ENCODE data around the gene DSP. TPM values are rescaled to one million over a fixed set of nuclear protein-coding genes. Genes with fewer than 3 reads are reported as not detected.

Gene DSP
- total RNA-seq, 1 experiment from 2014 or later, result 76.1 TPM

GRCh38 chr6:7578516-7578915 is 37.0 kb downstream of the DSP start (continued):
- no peak for TF ChIP-seq ARID4B (CRISPR knock-in tag; IDR thresholded peaks at IDR 0.05; ENCODE audit: borderline replicate concordance)

- TF ChIP-seq NR1H2 (CRISPR knock-in tag; IDR thresholded peaks at IDR 0.05) (no peak), E2F1 (CRISPR knock-in tag; IDR thresholded peaks at IDR 0.05) (no peak), ZNF423 (CRISPR knock-in tag; IDR thresholded peaks at IDR 0.05) (no peak), OVOL2 (CRISPR knock-in tag; IDR thresholded peaks at IDR 0.05; ENCODE audit: borderline replicate concordance) (no peak), TEAD1 (CRISPR knock-in tag; IDR thresholded peaks at IDR 0.05) (no peak), RELA (CRISPR knock-in tag; IDR thresholded peaks at IDR 0.05; ENCODE audit: borderline replicate concordance) (no peak), ZNF671 (CRISPR knock-in tag; IDR thresholded peaks at IDR 0.05) (no peak), ELF4 (CRISPR knock-in tag; IDR thresholded peaks at IDR 0.05; ENCODE audit: low read depth) (no peak), E2F5 (CRISPR knock-in tag; IDR thresholded peaks at IDR 0.05) (no peak)
- no peak overlapping the region for H3K4me3 Mint-ChIP-seq
- H3K4me1 Mint-ChIP-seq, result no peaks in the 10 kb centered on the region
- DNase-seq (ENCODE audit: low spot score) (no peak), ATAC-seq (no peak)
- H3K36me3 Mint-ChIP-seq, result peaks cover 50% of the 10 kb centered on the region
- no peaks in the 10 kb centered on the region for H3K27me3 Mint-ChIP-seq (ENCODE audit: low read depth)
- no peak overlapping the region for H3K27ac Mint-ChIP-seq
- ChIA-PET POLR2A (no interaction called here), CTCF (no interaction called here)
- H3K9me3 Mint-ChIP-seq, result no peaks in the 10 kb centered on the region
Measured at GRCh38 chr6:7578931-7579330, 37.5 kb downstream of the DSP start.

- POLR2A ChIA-PET, result no interaction called here
Measured at GRCh38 chr6:7579851-7580250, 38.4 kb downstream of the DSP start.

More at GRCh38 chr6:7579851-7580250, 38.4 kb downstream of the DSP start:
- no peaks in the 10 kb centered on the region for H3K4me1 Mint-ChIP-seq
- CTCF ChIA-PET, result interaction anchor here (1.6 kb wide), 1 partner anchor 155 kb away, joined by 7 read pairs; no protein-coding TSS in a partner anchor
- DNase-seq (ENCODE audit: low spot score) (no peak), ATAC-seq (no peak)
- no peaks in the 10 kb centered on the region for H3K27me3 Mint-ChIP-seq (ENCODE audit: low read depth)
- H3K4me3 Mint-ChIP-seq, result no peak overlapping the region
- TF ChIP-seq ELF4 (CRISPR knock-in tag; IDR thresholded peaks at IDR 0.05; ENCODE audit: low read depth) (no peak), ZNF416 (CRISPR knock-in tag; IDR thresholded peaks at IDR 0.05) (no peak), CTCF (IDR thresholded peaks at IDR 0.05) (no peak), IRF1 (CRISPR knock-in tag; IDR thresholded peaks at IDR 0.05) (no peak), ZNF671 (CRISPR knock-in tag; IDR thresholded peaks at IDR 0.05) (no peak), NR1H2 (CRISPR knock-in tag; IDR thresholded peaks at IDR 0.05) (no peak), USF2 (CRISPR knock-in tag; IDR thresholded peaks at IDR 0.05) (no peak), SOX15 (CRISPR knock-in tag; IDR thresholded peaks at IDR 0.05) (no peak), ZNF396 (CRISPR knock-in tag; IDR thresholded peaks at IDR 0.05; ENCODE audit: borderline replicate concordance) (no peak), GRHL2 (CRISPR knock-in tag; IDR thresholded peaks at IDR 0.05; ENCODE audit: insufficient replicate concordance, severe bottlenecking) (no peak)
- peaks cover 52% of the 10 kb centered on the region for H3K36me3 Mint-ChIP-seq
- H3K27ac Mint-ChIP-seq, result no peak overlapping the region
- H3K9me3 Mint-ChIP-seq, result no peaks in the 10 kb centered on the region
